GM19193 (cell line): Measurements from ENCODE around the gene DNAJB2.

Source experiments
- POLR2A ChIP-seq: IDR thresholded peaks from 4 replicates; pipeline ENCODE4 v1.6.1; 2011; ENCODE audit not compliant: insufficient read depth, insufficient read length; ENCODE audit errors: extremely low read depth

DNAJB2 gene

DNA sequence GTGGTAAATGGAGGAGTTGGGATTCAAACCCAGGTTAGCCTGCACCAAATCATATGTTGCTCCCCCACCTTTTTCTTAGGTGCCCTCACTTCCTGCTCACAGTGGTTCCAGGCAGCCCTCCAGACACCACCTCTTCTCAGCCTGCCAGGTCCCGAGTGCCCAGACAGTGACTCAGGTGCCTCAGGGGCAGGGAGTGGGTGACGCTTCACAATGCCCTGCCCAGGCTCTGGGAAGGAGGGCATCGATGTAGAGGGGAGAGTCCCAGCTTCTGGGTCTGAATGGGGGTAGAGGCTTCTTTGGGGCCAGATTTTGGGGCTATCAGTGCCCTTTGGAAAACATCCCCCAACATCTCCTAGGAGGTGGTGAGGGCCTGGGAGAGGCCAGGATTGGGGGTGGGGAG, 5.2 kb upstream of the DNAJB2 start:
- no peak for TF ChIP-seq POLR2A

- TF ChIP-seq POLR2A: no peak
These were observed 4.7 kb upstream of the DNAJB2 start for GRCh38 chr2:219274361-219274921.

DNA sequence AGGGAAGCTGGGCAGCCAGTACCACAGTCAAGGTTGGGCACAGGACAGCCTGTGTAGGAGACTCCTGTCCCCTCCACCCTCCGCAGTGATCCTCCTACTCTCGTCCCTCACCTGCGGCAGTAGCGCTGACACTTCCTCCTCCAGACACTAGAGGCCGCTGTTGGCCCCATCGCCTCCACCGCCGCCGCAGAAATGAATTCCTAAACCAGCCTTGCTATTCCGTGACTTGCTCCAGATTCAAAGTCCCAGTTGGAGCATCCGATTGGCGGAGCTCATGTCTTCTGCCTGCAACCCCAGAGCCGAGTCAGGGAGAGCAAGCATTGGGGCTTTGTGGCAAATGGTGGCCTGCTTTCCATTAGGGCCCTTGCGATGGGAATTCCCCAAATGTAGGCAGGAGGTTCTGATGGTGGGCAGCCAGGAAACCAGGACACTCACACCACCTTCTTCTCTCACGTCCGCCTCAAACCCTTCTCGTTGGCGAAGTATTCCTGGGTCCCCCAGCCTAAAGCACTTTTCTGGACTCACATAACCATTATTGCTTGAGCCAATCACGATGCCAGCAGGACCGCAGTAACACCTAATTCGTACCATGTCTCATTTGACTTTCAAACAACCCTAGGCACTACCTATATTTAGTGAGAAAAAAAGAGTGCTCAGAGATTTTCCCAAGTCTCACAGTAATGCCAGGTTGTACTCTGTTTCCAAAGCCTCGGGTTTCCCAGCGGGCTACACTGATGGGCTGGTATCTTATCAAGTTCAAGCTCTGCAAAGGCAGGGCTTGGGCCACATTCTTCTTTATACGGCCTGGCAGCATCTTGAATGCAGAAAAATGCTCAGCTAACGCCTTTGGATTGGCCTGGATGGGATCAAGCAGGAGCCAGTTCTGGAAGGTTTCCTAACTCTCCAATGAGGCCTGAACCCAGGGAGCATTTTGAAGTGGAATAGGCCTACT, 1.2 kb upstream of the DNAJB2 start:
- TF ChIP-seq POLR2A: no peak

GRCh38 chr2:219278655-219279150, 463 bp upstream of the DNAJB2 start:
- no peak for TF ChIP-seq POLR2A

GRCh38 chr2:219279916-219280516, 850 bp downstream of the DNAJB2 start:
- TF ChIP-seq POLR2A: no peak

DNA sequence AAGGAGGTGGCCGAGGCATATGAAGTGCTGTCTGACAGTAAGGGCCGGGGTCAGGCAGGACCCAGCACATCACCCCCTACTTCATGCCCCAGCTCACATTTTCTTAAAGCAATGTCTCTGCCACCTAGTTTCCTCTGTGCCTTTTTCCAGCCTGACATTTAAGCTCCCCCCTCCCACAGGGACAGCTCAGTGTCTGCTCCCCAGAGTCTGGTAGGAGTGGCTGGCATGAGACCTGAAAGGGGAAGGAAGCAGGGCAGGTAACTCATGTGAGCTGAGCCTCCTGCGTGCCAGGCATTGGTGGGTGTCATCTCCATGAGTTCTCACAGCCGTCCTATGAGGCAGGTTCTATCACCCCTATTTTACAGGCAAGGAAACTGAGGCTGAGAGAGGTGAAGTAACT, 1.5 kb downstream of the DNAJB2 start:
- no peak for TF ChIP-seq POLR2A

DNA sequence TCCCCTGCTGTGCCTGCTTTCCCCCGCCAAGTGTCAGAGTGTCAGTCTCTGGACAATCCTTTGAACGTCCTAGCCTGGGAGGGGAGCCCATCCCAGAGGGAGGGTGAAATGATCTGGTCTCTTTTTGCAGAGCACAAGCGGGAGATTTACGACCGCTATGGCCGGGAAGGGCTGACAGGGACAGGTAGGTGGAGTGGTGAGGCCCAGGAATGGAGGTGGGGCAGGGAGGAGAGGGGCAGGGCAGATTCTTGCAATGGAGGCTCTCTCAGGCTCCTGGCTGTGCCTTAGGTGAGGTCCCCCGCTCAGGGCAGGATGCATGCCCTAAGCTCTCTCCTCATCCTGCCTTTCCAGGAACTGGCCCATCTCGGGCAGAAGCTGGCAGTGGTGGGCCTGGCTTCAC, 2.4 kb downstream of the DNAJB2 start:
- no peak for TF ChIP-seq POLR2A

DNA sequence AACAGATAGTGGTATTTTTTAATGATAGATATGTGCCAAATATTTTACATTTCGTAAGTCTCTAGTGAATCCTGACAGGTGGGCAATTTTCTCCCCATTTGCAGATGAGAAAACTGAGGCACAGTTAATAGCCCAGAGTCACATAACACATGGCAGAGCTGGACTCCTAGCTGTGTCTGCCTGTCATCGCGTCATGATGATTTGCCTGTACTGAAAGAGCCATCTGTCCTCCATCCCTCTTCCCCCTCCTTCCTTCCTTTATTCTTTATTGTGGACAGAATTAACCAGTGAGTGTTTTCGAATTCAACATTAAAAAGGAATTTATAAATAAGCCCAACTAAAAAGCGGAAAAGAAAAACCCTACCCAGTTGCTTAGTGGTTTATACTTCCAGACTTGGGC, 3.2 kb downstream of the DNAJB2 start:
- no peak for TF ChIP-seq POLR2A

GRCh38 chr2:219282943-219283581, 3.9 kb downstream of the DNAJB2 start:
- TF ChIP-seq POLR2A: no peak

DNA sequence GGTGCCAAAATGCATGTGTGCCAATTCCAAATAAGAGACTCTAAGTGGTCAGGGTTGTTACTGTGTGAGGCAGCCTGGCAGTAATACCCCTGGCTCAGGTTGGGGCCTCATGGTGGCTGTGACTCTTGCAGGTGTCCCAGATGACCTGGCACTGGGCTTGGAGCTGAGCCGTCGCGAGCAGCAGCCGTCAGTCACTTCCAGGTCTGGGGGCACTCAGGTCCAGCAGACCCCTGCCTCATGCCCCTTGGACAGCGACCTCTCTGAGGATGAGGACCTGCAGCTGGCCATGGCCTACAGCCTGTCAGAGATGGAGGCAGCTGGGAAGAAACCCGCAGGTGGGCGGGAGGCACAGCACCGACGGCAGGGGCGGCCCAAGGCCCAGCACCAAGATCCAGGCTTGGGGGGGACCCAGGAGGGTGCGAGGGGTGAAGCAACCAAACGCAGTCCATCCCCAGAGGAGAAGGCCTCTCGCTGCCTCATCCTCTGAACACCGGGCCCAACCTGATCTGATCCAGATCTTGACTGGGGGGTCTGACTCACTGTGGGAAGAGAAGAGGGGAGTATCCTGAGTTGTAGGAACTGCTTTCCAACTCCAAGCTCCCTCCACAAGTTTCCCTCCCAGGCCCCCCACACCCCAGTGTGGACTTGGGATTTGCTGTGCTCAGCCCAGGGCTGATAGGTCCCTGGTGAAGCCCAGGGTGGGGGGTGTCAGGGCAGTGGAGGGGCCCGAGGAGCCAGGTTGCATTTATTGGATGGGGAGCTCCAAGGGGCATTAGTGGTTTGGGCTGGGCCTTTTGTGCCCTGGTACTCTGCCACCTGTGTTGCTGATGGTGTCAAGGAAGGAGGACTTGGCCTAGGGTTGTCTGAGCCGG, 5.6 kb downstream of the DNAJB2 start:
- TF ChIP-seq POLR2A: no peak

DNA sequence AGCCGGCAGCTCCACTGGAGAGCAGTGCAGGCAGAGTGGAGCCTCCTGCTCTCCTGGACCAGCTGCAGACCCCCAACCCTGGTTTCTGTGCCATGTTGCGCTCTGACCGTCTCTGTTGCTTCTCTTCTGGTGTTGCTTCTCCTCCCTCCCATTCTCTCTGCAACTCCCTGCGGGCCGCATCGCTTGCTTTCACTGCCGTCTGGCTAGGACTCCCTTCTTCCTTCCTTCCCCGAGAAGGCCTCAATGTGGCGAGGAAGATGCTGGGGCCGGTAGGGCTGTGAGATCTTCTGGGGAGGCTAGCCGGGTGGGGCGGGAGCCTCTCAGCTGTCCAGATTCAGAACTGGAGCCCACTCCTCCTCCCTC, 6.2 kb downstream of the DNAJB2 start:
- no peak for TF ChIP-seq POLR2A

DNA sequence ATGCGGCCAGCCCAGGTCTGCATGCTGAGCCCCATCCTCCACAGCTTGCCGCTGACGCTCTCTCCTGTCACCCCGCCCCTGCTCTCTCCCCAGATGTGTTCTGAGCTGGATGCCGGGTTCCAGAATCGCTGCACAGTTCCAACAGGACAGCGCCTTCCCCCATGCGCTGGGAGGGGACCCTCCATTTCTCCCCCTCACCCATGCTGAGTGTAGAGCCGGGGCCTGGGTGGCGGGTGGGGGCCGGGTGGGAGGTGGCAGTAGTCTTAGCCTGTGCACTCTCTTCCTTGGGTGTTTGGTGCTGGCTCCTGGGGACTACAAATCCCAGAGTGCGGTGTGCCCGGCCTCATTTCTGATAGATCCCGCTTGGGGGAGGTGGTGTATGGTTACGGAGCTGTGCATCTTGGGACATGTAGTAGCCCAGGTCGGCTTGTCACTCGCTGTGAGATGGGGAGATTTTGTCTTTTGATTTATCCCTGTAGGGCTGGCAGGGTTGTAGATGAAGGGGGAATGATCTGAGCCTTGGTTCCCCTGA, 6.8 kb downstream of the DNAJB2 start:
- no peak for TF ChIP-seq POLR2A

DNA sequence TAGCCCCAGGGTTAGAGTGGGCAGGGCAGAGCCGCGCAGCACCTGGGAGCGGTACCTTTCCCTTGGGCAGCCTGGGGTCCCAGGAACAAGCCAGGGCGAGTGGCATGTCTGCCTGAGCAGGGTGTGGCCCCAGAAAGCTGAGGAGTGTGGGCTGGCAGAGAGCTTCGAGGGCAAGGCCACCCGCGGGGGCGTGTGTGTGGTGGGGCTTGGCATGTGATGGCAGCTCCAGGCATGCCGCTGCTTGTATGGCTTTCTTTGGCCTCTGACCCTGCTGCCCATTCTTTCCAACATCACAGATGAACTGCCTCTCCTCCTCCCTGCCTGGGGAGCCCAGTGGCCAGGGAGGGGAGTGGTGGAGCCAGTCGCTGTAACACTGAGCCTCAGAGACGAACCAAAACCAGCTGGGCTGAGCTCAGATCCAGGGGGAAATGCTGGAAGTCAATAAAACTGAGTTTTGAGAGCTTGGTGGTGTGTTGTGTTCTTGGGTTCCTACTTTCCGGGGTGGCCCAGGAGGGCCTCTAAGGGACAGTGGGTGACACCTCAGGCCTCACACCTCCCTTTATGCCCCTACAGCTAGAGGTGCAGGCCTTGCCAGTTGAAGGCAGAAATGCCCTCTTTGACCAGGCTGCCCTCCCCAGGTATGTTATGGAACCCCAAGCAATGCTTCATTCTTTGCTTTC, 7.4 kb downstream of the DNAJB2 start:
- no peak for TF ChIP-seq POLR2A

DNA sequence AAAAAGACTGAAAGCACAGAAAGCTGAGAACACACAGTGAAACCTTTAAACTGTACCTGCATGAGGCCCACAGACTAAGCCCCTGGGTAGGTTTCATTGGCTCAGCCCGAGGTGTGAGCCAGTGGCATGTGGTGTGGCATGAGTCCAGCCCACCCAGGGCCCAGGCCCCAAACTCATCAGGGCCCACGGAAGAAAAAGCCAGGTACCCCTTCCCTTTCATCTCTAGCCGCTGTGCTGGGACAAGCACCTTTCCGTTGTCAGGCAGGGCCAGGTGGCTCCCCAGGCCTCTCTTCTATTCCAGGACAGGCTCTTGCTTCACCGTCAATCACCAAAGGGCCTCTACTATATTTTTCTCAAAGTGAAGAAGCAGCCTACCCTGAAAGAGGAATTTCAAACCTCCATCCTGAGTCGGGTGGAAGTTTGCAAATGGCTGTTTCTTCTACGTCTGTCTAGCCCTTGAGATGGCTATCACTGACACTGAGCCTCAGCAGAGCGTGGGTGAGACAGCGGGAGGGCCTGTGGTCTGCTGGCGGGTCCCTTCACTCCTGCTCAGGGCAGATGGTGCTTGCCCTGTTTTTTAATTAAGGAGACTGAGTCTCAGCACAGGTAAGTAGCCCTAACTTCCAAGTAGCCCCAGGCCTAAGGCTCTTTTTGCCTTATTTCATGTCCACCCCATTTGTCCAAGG, 8.6 kb downstream of the DNAJB2 start:
- no peak for TF ChIP-seq POLR2A

- no peak for TF ChIP-seq POLR2A
These were observed 10.0 kb downstream of the DNAJB2 start for GRCh38 chr2:219289195-219289536.
